Astrocyte (in vitro differentiated cells and primary cell): ENCODE results near the gene THAP2.

Experiments used
- CTCF ChIP-seq: IDR thresholded peaks from 2 replicates; pipeline ENCODE4 v1.5.1; 2011; ENCODE audit warnings: low read depth, mild to moderate bottlenecking, inconsistent platforms, low read length, moderate library complexity; ENCODE audit not compliant: insufficient read depth
- EZH2 ChIP-seq: IDR thresholded peaks from 2 replicates; pipeline ENCODE4 v1.6.1; 2012; ENCODE audit warnings: mild to moderate bottlenecking, low read length, inconsistent platforms; ENCODE audit not compliant: insufficient read depth

- TF ChIP-seq CTCF = no peak
- TF ChIP-seq EZH2 = no peak
Measured at GRCh38 chr12:71695782-71696181, 31.7 kb downstream of the THAP2 start.
